ENCODE measurements around the gene SLC28A3. TPM values are rescaled to one million over a fixed set of nuclear protein-coding genes. Genes with fewer than 3 reads are reported as not detected.

Gene SLC28A3
- total RNA-seq, 3 donors from 2014 or later (not counting 1 experiment from before 2014, with no cell fraction given): 0.16 to 1.6 TPM; not detected in 1

- Histone ChIP-seq H3K4me1 (ENCODE audit: control insufficient read depth, insufficient read depth, low read length) (peaks cover 7% of the 10 kb centered on the region), H3K36me3 (ENCODE audit: control insufficient read depth, insufficient read depth, low read length) (no peaks in the 10 kb centered on the region), H3K27ac (ENCODE audit: low read length) (no peak overlapping the region), H3K27me3 (ENCODE audit: control insufficient read depth, insufficient read depth, low read length) (no peaks in the 10 kb centered on the region), H3K4me3 (ENCODE audit: low read length) (no peak overlapping the region), H3K9me3 (ENCODE audit: control insufficient read depth, insufficient read depth, low read length) (no peaks in the 10 kb centered on the region)
- H3K9me3 Mint-ChIP-seq: no peaks in the 10 kb centered on the region
- H3K27ac Mint-ChIP-seq: no peak overlapping the region
- H3K4me1 Mint-ChIP-seq: peaks cover 0 to 7% of the 10 kb centered on the region in 2 donors
- H3K36me3 Mint-ChIP-seq: no peaks in the 10 kb centered on the region
- no peak for TF ChIP-seq CTCF (IDR thresholded peaks at IDR 0.05)
- no peak overlapping the region for H3K4me3 Mint-ChIP-seq
- 93% methylated on average over 1 of the region's 1 CpG for WGBS (ENCODE audit: insufficient coverage)
- intact Hi-C loops (cut with micrococcal nuclease): no loop called here
- DNase-seq: no peak
- no peak for ATAC-seq
- peaks cover 0 to 4% of the 10 kb centered on the region in 2 donors for H3K27me3 Mint-ChIP-seq (ENCODE audit: low read depth in 2 of 2)
Measured at GRCh38 chr9:84385386-84386040, 45.0 kb upstream of the SLC28A3 start.

- Histone ChIP-seq H3K36me3 (ENCODE audit: control insufficient read depth, insufficient read depth, low read length) (no peaks in the 10 kb centered on the region), H3K4me1 (ENCODE audit: control insufficient read depth, insufficient read depth, low read length) (peaks cover 7% of the 10 kb centered on the region), H3K9me3 (ENCODE audit: control insufficient read depth, insufficient read depth, low read length) (no peaks in the 10 kb centered on the region), H3K27ac (ENCODE audit: low read length) (no peak overlapping the region), H3K27me3 (ENCODE audit: control insufficient read depth, insufficient read depth, low read length) (no peaks in the 10 kb centered on the region), H3K4me3 (ENCODE audit: low read length) (no peak overlapping the region)
- Mint-ChIP-seq H3K9me3 (no peaks in the 10 kb centered on the region), H3K27me3 (ENCODE audit: low read depth in 2 of 2) (no peaks in the 10 kb centered on the region), H3K4me1 (peaks cover 0 to 1% of the 10 kb centered on the region in 2 donors), H3K36me3 (no peaks in the 10 kb centered on the region), H3K4me3 (no peak overlapping the region), H3K27ac (no peak overlapping the region)
- ATAC-seq (no peak), DNase-seq (no peak)
- intact Hi-C loops (cut with micrococcal nuclease): no loop called here
- TF ChIP-seq CTCF (IDR thresholded peaks at IDR 0.05): no peak
- 57% methylated on average over 1 of the region's 1 CpG for WGBS (ENCODE audit: insufficient coverage)
Measured at GRCh38 chr9:84384617-84385016, 44.1 kb upstream of the SLC28A3 start.

GRCh38 chr9:84383178-84383577 lies 42.6 kb upstream of the SLC28A3 start:
- Mint-ChIP-seq H3K27ac (no peak overlapping the region), H3K4me3 (no peak overlapping the region), H3K9me3 (no peaks in the 10 kb centered on the region), H3K27me3 (ENCODE audit: low read depth in 2 of 2) (no peaks in the 10 kb centered on the region), H3K4me1 (peaks cover 0 to 15% of the 10 kb centered on the region in 2 donors), H3K36me3 (no peaks in the 10 kb centered on the region)
- WGBS (ENCODE audit: insufficient coverage): 83% methylated on average over 3 of the region's 3 CpGs
- H3K4me1 ChIP-seq (ENCODE audit: control insufficient read depth, insufficient read depth, low read length): peaks cover 5% of the 10 kb centered on the region
- H3K27ac ChIP-seq (ENCODE audit: low read length): no peak overlapping the region
- TF ChIP-seq CTCF (IDR thresholded peaks at IDR 0.05): no peak
- no peaks in the 10 kb centered on the region for H3K9me3 ChIP-seq (ENCODE audit: control insufficient read depth, insufficient read depth, low read length)
- no peak for DNase-seq
- H3K4me3 ChIP-seq (ENCODE audit: low read length): no peak overlapping the region
- no peaks in the 10 kb centered on the region for H3K27me3 ChIP-seq (ENCODE audit: control insufficient read depth, insufficient read depth, low read length)
- intact Hi-C loops (cut with micrococcal nuclease): no loop called here
- H3K36me3 ChIP-seq (ENCODE audit: control insufficient read depth, insufficient read depth, low read length): no peaks in the 10 kb centered on the region
- no peak for ATAC-seq

GRCh38 chr9:84382720-84383119 lies 42.2 kb upstream of the SLC28A3 start:
- no peaks in the 10 kb centered on the region for H3K36me3 Mint-ChIP-seq
- Histone ChIP-seq H3K27ac (ENCODE audit: low read length) (no peak overlapping the region), H3K27me3 (ENCODE audit: control insufficient read depth, insufficient read depth, low read length) (no peaks in the 10 kb centered on the region), H3K4me1 (ENCODE audit: control insufficient read depth, insufficient read depth, low read length) (peaks cover 2% of the 10 kb centered on the region), H3K4me3 (ENCODE audit: low read length) (no peak overlapping the region), H3K36me3 (ENCODE audit: control insufficient read depth, insufficient read depth, low read length) (no peaks in the 10 kb centered on the region), H3K9me3 (ENCODE audit: control insufficient read depth, insufficient read depth, low read length) (no peaks in the 10 kb centered on the region)
- no peak overlapping the region for H3K4me3 Mint-ChIP-seq
- 92% methylated on average over 5 of the region's 6 CpGs for WGBS (ENCODE audit: insufficient coverage)
- peaks cover 0 to 15% of the 10 kb centered on the region in 2 donors for H3K4me1 Mint-ChIP-seq
- no peak overlapping the region for H3K27ac Mint-ChIP-seq
- TF ChIP-seq CTCF (IDR thresholded peaks at IDR 0.05): no peak
- H3K9me3 Mint-ChIP-seq: no peaks in the 10 kb centered on the region
- DNase-seq: no peak
- ATAC-seq: no peak
- no peaks in the 10 kb centered on the region for H3K27me3 Mint-ChIP-seq (ENCODE audit: low read depth in 2 of 2)
- intact Hi-C loops (cut with micrococcal nuclease): no loop called here

All from natural killer cell (primary cell).